Stimulated activated CD8-positive, alpha-beta memory T cell treated with anti-CD3 and anti-CD28 coated beads, Interleukin-7, amount 100 ng/mL, for 48 hours (primary cell): Measurements from ENCODE around the gene PRICKLE3.

Source experiments
- DNase-seq, 2 donors: peaks; one replicate each; pipeline ENCODE4 v3.0.0-alpha.2; 2020; ENCODE audit warnings: low read depth in 1 of 2; ENCODE audit errors: extremely low read depth in 1 of 2

PRICKLE3 gene

GRCh38 chrX:49209434-49210251 is 23.5 kb upstream of the PRICKLE3 start:
- no peak for DNase-seq

DNA sequence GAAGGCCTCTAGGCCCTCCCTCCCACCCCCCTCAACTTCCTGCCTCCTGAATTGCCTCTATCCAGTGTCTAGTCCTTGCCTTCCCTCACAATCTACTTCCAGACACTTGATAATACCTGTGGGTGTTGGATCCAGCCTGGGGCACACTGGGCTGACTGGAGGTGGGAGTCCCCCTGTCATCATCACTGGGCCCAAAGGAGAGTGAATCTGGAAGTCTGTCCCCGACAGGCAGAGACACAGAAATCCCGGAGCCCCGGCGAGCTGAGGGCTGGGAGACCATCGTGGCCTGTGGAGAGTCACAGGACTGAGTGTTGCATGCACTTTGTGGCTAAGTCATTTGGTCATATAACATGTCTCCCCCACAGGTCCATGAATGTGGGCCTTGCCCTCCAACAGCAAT is 22.2 kb upstream of the PRICKLE3 start:
- DNase-seq: no peak

- DNase-seq: no peak
Measured at GRCh38 chrX:49206543-49206942, 20.4 kb upstream of the PRICKLE3 start.

- no peak for DNase-seq
Measured at GRCh38 chrX:49205443-49205842, 19.3 kb upstream of the PRICKLE3 start.

DNA sequence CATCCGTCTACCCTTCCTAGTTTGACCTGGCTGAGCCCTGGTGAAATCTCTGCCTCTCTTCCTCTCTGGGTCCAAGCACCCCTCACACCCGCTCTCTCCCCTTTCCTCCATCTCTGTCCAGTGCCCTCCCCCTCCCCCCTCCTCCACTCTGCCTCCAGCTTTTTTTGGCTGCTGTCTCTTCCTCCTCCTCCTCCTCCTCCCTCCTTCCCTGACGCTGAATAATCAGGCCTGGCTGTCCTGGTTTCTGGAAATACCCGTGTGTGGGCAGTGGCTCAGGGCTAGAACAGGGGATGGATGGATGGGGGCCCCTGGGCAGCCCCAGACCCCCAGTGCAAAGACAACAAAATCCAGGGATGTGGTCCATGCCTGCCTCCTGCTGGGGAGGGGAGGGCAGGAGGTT is 18.5 kb upstream of the PRICKLE3 start:
- no peak for DNase-seq

GRCh38 chrX:49204017-49204416 is 17.8 kb upstream of the PRICKLE3 start:
- no peak for DNase-seq

- DNase-seq: no peak
Measured at GRCh38 chrX:49203536-49203935, 17.4 kb upstream of the PRICKLE3 start.

DNA sequence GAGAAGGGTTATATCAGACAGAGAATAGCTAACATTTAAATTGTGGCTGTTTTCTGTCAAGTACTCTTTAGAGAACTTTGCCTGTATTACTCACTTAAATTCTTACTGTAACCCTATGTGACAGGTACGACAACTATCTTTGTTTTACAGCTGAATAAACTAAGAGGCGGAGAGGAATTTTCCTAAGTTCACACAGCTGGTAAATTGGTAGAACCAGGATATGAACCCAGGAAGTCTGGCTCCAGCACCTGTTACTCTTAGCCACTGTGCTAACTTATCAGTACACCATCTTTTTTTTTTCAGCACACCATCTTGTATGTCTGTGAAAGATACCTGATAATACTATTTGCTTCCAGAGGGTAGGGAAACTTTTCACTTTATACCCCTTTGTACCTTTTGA is 15.8 kb upstream of the PRICKLE3 start:
- no peak for DNase-seq

DNA sequence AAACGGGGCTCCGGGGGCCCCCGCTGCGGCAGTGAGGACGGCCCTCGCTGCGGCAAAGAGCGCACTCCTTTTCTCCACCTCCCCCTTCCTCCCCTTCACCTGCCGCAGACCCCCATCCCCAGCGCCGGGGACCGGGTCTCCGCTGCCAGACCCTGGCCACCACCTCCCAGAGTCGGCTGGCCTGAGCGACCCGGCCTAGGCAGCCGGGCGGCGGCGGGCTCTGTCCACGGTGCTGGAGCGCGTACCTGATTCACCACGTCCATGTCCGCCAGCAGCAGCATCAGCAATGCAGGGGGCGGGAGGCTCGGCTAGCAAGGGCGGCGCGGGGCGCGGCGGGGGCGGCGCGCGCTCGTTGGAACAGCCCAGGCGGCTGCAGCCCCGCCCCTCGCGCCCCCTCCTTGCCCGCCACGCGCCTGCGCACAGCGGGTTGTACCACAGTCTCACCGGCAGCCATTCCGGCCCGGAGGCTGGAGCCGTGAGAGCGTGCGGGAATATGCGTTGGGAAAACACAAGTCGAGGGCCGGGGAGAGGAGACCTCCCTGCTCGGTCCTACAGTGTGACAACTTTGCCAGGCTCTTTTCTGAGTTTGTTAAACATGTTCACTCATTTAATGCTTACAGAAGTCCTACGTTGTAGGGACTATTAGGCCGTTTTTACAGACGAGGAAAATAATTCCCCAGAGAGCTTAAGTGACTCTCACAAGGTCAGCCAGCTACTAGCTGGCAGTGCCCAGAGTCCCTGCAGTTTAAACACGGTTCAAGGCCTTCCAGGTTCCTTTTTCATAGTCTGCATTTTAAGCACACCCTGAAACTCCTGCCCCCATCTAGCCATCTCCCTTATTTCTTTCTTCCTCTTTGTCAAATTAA is 14.0 kb upstream of the PRICKLE3 start, which contains the start of gene SYP:
Gene SYP, minus strand, starts transcription at position 288 of the 866 bp plus-strand sequence. Its CDS starts 7 bp downstream, at position 281.
- DNase-seq: peak; percentile 74 to 80

DNA sequence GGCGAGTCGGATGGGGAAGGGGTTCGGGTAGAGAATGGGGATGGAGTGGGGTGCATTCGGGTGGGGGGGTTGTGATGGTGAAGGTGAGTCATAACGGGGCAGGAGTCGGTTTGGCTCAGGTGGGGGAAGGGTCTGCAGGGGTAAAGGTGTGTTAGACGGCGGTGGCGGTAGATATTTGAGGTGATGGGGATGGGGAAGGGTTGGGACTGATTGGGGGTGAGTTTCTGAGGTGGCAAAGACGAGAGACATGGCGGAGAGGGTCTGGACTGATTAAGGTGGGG is 13.1 kb upstream of the PRICKLE3 start:
- DNase-seq: no peak

- no peak for DNase-seq
Measured at GRCh38 chrX:49198540-49199314, 12.6 kb upstream of the PRICKLE3 start.

DNA sequence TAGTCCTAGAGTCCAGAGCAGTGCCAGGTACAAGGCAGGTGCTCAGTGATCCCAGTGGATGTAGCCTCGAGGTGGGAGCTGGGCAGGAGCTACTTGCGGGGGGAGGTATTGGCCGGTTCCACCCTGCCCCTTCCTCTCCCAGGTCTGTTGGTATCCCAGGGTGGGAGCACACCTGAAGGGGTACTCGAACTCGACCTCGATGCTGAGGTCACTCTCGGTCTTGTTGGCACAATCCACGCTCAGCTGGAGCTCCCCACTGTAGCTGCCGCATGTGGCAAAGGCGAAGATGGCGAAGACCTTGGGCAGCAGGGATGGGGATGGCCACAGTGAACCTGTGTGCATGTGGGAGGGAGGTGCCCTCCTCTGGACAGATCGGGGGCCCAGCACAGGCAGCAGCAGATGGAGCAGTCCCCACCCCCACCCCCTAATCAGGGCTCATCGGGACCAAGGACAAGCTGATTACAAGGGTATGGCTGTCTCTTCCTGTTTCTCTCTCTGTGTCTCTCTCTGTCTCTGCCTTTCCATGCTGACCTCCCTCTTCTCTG is 11.4 kb upstream of the PRICKLE3 start:
- DNase-seq: no peak

GRCh38 chrX:49193542-49193964 is 7.4 kb upstream of the PRICKLE3 start:
- no peak for DNase-seq

DNA sequence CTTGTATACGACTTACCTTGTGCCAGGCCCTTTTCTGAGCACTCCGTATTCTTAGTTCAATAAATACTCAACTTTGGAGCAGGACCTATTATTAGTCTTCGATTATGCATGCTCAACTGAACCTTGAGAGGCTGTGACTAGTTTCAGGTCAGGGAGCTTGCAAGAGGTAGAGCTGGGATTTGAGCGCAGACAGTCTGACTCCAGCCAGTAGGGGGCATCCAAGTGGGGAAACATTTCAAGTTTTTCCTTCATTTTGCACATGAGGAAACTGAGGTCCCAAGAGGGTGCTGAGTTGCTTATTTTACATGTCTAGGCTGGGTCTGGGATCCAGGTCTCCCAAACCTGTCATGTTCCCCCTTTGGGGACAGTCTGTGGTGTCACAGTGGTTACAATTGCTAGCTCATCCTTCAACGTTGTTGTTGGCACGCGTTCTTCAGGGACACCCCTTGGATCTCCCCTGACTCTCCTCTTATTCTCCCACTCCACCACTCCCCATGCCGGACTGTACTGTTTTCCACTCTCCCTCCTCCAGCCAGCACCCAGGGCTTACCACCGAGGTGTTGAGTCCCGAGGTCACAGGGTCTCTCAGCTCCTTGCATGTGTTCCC is 6.7 kb upstream of the PRICKLE3 start:
- no peak for DNase-seq

GRCh38 chrX:49191574-49192011 is 5.4 kb upstream of the PRICKLE3 start:
- no peak for DNase-seq

DNA sequence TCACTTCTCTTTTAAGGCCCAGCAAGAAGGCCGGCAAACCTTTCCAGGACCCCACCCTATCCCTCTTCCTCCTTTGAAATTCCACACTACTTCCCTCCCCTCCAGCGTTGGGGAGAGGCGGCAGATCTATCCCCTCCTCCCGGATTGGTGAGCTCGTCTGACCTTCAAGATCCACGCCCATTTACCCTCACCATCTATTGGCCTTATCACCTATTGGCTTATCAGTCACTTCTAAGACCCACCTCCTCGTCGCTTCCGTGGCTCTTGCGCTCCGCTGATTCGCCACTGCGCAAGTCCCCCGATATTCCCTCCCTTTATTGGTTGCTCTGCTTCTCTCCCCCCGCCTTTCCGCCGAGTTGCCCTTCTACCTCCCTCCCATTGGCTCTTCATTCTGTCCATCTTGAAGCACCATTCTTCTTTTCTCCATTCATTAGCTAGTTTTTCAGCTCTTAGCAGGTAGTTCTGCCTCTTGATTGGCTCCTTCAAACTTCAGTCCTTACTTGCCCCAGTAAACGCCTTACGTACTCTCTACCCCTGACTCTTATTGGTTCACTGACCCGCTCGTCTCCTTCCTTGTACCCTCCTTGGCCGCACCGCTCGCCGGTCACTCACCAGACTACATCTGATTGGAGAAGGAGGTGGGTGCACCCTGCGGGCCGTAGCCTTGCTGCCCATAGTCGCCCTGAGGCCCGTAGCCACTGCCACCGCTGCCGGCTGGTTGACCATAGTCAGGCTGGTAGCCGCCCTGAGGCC is 4.8 kb upstream of the PRICKLE3 start:
- peak in 1 of 2 donors; percentile 80 for DNase-seq

- no peak for DNase-seq
Measured at GRCh38 chrX:49189606-49190005, 3.4 kb upstream of the PRICKLE3 start.

DNA sequence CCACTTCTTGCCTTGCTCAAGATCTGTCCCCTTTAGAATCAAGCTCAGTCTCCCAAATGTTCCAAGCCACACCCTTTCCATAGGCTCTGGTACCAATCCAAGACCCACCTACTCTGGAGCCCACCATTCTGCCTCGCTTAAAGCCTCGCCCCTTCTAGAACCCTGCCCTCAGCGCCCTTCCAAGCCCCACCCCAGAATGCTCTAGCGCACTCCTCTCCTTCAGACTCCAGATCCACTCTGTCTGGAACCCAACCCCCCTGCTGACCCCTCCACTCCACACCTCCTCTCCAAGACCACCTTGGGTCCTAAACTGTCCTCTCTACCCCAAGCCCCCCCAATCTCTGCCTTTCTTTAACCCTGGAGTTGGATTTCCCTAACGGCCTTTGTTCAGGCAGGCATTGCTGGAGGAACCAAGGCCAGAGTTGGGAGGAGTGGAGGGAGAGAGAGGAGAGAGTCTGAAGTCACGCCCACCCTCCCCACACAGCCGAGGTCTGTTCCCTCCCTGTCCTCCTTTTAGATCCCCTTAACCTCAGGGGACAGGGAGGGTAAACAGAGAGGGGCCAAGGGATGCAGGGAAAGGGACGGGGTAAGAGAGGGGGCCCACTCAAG is 2.4 kb upstream of the PRICKLE3 start:
- no peak for DNase-seq

DNA sequence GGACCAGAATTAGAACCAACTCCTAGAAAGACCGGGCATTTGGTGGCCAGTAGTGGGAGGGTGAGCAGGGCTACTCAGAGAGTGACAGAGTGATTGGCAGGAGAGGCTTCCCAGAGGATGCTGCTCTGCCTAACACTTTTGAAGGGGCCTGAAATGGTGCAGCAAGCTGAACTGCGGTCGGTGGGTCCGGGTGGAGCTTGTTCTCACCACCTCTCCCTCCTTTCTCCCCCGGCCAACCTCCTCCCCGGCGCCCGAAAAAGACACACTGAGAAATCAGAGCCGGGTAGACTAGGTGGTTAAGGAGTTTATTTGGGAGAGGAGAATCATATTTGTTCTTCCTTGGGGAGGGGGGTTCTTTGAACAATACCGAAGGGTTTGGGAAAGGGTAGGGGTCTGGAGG is 1.4 kb upstream of the PRICKLE3 start:
- DNase-seq: no peak
